Neuron (in vitro differentiated cells): ENCODE data around the gene KSR2.
"Not testable (repeated sequence)": the region's sequence is repeated elsewhere in the genome, so short reads cannot be mapped to it uniquely, and the experiment has no call there.

Experiments
- H2AFZ ChIP-seq: one replicate; pipeline ENCODE4 v1.6.1; 2013; ENCODE audit warnings: low read depth, mild to moderate bottlenecking, inconsistent platforms, low read length, moderate library complexity
- H3K27me3 ChIP-seq: one replicate; pipeline ENCODE4 v1.6.1; 2013; ENCODE audit warnings: low read length; ENCODE audit not compliant: insufficient read depth
- H3K36me3 ChIP-seq: one replicate; pipeline ENCODE4 v1.6.1; 2013; ENCODE audit warnings: low read length; ENCODE audit not compliant: insufficient read depth
- H3K4me1 ChIP-seq: one replicate; pipeline ENCODE4 v1.6.1; 2013; ENCODE audit warnings: low read length; ENCODE audit not compliant: insufficient read depth
- H3K4me3 ChIP-seq: 2 replicates; pipeline ENCODE4 v1.5.1; 2013; ENCODE audit warnings: mild to moderate bottlenecking, low read length, moderate library complexity
- H3K9me3 ChIP-seq: one replicate; pipeline ENCODE4 v1.6.1; 2013; ENCODE audit warnings: low read length

Gene KSR2

GRCh38 chr12:117857632-117858612 is 110.9 kb downstream of the KSR2 start:
- no peaks in the 10 kb centered on the region for H3K9me3 ChIP-seq
- no peaks in the 10 kb centered on the region for H3K4me1 ChIP-seq
- no peaks in the 10 kb centered on the region for H3K36me3 ChIP-seq
- H2AFZ ChIP-seq, result no peak overlapping the region
- no peaks in the 10 kb centered on the region for H3K27me3 ChIP-seq
- H3K4me3 ChIP-seq, result no peak overlapping the region

DNA sequence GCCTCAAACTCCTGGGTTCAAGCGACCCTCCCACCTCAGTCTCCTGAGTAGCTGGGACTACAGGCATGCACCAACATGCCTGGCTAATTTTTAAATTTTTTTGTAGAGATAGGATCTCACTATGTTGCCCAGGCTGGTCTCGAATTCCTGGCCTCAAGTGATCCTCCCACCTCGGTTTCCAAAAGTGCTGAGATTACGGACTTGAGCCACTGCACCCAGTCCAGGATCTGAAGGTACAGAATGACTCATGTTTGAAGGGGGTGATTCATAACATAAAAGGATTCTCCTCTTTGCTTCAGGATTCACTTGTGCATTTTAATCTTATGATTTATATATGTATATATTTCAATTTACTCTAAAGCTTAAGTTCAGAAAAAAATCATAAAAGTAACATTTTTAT is 111.7 kb downstream of the KSR2 start:
- not testable (repeated sequence) for H2AFZ ChIP-seq, H3K9me3 ChIP-seq, H3K27me3 ChIP-seq, H3K36me3 ChIP-seq, H3K4me1 ChIP-seq, H3K4me3 ChIP-seq

DNA sequence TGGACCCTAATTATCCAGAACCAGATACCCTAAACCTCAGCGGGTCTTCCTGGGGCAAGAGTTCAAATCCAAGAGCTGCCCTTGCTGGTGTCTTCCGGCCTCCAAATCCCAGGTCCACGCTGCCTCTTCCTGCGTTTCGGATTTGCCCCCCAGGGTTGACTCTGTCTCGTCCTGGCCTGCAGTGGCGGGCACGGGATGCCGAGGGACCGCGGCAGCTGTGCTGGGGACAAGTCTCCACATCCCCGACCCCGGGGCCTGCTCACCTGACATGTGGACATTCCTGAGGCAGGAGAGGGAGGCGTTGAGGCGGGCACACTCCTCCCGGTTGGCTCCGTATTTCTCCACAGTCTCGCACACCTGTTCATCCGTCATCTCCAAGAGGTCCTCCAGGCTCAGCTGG is 113.6 kb downstream of the KSR2 start:
- Histone ChIP-seq H3K27me3 (no peaks in the 10 kb centered on the region), H3K9me3 (no peaks in the 10 kb centered on the region), H3K36me3 (no peaks in the 10 kb centered on the region), H2AFZ (no peak overlapping the region), H3K4me3 (no peak overlapping the region), H3K4me1 (no peaks in the 10 kb centered on the region)

GRCh38 chr12:117854339-117855012 is 114.3 kb downstream of the KSR2 start:
- Histone ChIP-seq H3K27me3 (no peaks in the 10 kb centered on the region), H2AFZ (no peak overlapping the region), H3K4me1 (no peaks in the 10 kb centered on the region), H3K9me3 (no peaks in the 10 kb centered on the region), H3K4me3 (no peak overlapping the region), H3K36me3 (no peaks in the 10 kb centered on the region)

- H3K4me1 ChIP-seq, result no peaks in the 10 kb centered on the region
- H3K4me3 ChIP-seq, result no peak overlapping the region
- H3K9me3 ChIP-seq, result no peaks in the 10 kb centered on the region
- no peaks in the 10 kb centered on the region for H3K27me3 ChIP-seq
- H3K36me3 ChIP-seq, result no peaks in the 10 kb centered on the region
- no peak overlapping the region for H2AFZ ChIP-seq
These were observed 115.2 kb downstream of the KSR2 start for GRCh38 chr12:117853600-117853999.

- no peaks in the 10 kb centered on the region for H3K9me3 ChIP-seq
- no peaks in the 10 kb centered on the region for H3K36me3 ChIP-seq
- no peaks in the 10 kb centered on the region for H3K4me1 ChIP-seq
- no peak overlapping the region for H3K4me3 ChIP-seq
- peaks cover 7% of the 10 kb centered on the region for H3K27me3 ChIP-seq
- H2AFZ ChIP-seq, result no peak overlapping the region
These were observed 118.7 kb downstream of the KSR2 start for GRCh38 chr12:117850048-117850447.

- H3K4me3 ChIP-seq, result no peak overlapping the region
- peaks cover 7% of the 10 kb centered on the region for H3K27me3 ChIP-seq
- H3K4me1 ChIP-seq, result no peaks in the 10 kb centered on the region
- H2AFZ ChIP-seq, result no peak overlapping the region
- H3K36me3 ChIP-seq, result no peaks in the 10 kb centered on the region
- H3K9me3 ChIP-seq, result no peaks in the 10 kb centered on the region
These were observed 121.4 kb downstream of the KSR2 start for GRCh38 chr12:117847371-117847770.

DNA sequence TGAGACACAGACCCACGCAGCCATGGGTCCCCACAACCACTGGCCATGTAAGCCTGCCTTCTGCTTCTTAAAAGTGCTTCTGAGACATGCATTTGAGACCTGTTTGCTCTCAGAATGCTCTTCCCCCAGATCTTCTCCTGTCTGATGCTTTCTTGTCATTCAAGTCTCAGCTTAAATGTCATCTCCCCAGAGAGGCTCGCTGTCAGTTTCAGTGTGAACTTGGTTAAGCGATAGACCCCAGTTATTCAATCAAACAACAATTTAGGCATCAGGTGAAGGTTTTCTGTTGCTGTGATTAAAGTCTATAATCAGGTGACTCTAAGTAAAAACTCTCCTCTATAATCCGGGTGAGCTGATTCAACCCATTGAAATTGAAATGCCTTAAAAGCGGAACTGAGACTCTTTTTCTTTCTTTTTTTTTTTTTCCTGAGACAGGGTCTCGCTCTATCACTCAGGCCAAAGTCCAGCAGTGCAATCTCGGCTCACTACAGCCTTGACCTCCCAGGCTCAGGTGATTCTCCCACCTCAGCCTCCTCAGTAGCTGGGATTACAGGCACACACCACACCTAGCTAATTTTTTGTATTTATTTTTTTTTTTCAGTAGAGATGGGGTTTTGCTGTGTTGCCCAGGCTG is 123.4 kb downstream of the KSR2 start:
- Histone ChIP-seq H3K4me3 (no peak overlapping the region), H3K27me3 (peaks cover 7% of the 10 kb centered on the region), H3K36me3 (no peaks in the 10 kb centered on the region), H3K9me3 (no peaks in the 10 kb centered on the region), H2AFZ (no peak overlapping the region), H3K4me1 (no peaks in the 10 kb centered on the region)

DNA sequence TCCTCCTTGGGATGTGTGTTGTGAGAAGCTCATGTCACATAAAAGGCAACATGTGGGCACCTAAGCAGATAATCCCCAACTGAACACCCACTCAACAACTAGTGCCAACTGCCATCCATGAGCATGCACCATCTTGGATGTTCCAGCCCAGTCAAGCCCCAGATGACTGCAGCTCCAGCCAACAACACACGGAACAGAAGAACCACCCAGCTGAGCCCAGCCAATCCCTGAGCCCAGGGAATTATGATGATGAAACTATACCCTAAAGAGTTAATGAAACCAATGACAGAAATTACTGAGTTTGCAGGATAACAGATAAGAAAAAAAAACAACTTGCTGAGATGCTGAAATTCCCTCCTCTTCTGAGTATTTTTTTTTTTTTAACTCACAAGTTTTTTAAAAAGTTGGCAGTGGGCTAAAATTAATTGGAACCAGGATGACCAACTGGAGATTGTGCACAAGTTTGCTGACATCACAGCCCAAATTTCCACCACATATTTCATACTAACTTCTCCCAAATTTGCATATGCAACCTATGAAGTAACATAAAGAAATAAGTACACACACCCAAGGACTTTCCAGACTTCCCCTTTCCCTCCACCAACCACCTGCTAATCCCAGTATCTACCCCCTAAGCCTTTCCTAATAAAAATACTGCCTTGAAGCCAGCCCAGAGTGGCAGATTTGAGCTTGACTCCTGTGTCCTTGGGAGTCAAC is 124.5 kb downstream of the KSR2 start:
- Histone ChIP-seq H3K4me3 (no peak overlapping the region), H3K9me3 (no peaks in the 10 kb centered on the region), H2AFZ (no peak overlapping the region), H3K4me1 (no peaks in the 10 kb centered on the region), H3K27me3 (peaks cover 7% of the 10 kb centered on the region), H3K36me3 (no peaks in the 10 kb centered on the region)

DNA sequence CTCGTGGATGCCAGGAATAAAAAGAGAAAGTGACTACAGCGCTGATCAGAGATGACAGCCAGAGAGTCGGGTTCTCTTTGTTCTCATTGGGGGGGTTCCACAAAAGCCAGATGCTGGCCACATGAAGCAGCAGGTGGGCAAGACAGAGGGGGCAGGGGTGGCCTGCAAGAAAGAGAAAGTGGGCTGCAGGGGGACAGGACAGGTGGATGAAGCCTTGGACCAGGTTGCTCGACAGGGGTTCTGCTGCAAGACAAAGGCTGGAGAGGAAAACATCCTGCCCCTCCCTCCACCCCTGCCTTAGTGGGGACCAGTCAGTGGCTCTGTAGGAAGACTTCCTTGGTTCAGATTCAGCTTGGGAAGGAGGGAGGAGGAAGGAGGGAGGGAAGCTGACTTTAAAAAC is 126.2 kb downstream of the KSR2 start:
- Histone ChIP-seq H3K36me3 (no peaks in the 10 kb centered on the region), H3K9me3 (no peaks in the 10 kb centered on the region), H3K4me1 (no peaks in the 10 kb centered on the region), H2AFZ (no peak overlapping the region), H3K4me3 (no peak overlapping the region), H3K27me3 (no peaks in the 10 kb centered on the region)

- no peaks in the 10 kb centered on the region for H3K27me3 ChIP-seq
These were observed 126.6 kb downstream of the KSR2 start for GRCh38 chr12:117842220-117842619.

DNA sequence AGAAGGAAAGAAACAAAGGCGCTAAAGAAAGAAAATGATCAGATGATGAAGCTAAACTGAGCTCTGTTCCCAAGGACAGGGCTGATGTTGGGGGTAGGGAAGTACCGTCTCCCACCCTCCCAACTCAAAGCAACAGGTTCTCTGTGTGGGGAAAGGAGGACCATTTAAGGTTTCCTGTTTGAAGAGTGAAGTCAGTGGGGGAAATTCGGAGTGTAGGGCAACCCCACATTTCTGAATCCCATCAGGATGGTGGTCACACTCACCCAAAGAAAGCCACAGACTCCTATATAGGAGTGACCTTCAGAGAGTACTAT is 131.1 kb downstream of the KSR2 start:
- Histone ChIP-seq H3K27me3 (peaks cover 3% of the 10 kb centered on the region), H3K9me3 (no peaks in the 10 kb centered on the region), H3K4me3 (no peak overlapping the region), H2AFZ (no peak overlapping the region), H3K4me1 (no peaks in the 10 kb centered on the region), H3K36me3 (no peaks in the 10 kb centered on the region)

More at GRCh38 chr12:117842220-117842619, 126.6 kb downstream of the KSR2 start:
- Histone ChIP-seq H3K9me3 (no peaks in the 10 kb centered on the region), H3K36me3 (no peaks in the 10 kb centered on the region), H2AFZ (no peak overlapping the region), H3K4me1 (no peaks in the 10 kb centered on the region), H3K4me3 (no peak overlapping the region)
